Adrenal gland (tissue), 5 donors: Measurements from ENCODE around the gene ELL2.

Source experiments
- CTCF ChIP-seq, 6 experiments: fragments of 450-650 bp in 4 of 6; fragments of 200-600 bp in 2 of 6; sonication (generic) in 1 of 6; IDR thresholded peaks; 1 replicate in 5 of 6; 2 replicates in 1 of 6; pipeline versions ENCODE4 v1.5.1 to v1.8.0; 2016 to 2021; ENCODE audit warnings: antibody characterized with exemption in 6 of 6, mild to moderate bottlenecking in 2 of 6, moderate library complexity in 1 of 6
- POLR2A ChIP-seq, 2 donors: fragments of 450-650 bp; IDR thresholded peaks; one replicate each; pipeline ENCODE4 v1.6.1; 2017; ENCODE audit warnings: antibody characterized with exemption in 2 of 2, mild to moderate bottlenecking in 2 of 2, moderate library complexity in 1 of 2
- donor health status: DM: no; HTN: no; CAD: no.

GRCh38 chr5:95975703-95976102 is 14.1 kb upstream of the ELL2 start:
- TF ChIP-seq CTCF (IDR thresholded peaks at IDR 0.05) (no peak), POLR2A (IDR thresholded peaks at IDR 0.05) (no peak)
